AG08396 (cell line): ENCODE measurements around the gene FAM174C.

Experiments
- DNase-seq: peaks from one replicate; pipeline ENCODE4 v3.0.0; 2012; ENCODE audit warnings: low spot score, mixed read lengths

Gene FAM174C

DNA sequence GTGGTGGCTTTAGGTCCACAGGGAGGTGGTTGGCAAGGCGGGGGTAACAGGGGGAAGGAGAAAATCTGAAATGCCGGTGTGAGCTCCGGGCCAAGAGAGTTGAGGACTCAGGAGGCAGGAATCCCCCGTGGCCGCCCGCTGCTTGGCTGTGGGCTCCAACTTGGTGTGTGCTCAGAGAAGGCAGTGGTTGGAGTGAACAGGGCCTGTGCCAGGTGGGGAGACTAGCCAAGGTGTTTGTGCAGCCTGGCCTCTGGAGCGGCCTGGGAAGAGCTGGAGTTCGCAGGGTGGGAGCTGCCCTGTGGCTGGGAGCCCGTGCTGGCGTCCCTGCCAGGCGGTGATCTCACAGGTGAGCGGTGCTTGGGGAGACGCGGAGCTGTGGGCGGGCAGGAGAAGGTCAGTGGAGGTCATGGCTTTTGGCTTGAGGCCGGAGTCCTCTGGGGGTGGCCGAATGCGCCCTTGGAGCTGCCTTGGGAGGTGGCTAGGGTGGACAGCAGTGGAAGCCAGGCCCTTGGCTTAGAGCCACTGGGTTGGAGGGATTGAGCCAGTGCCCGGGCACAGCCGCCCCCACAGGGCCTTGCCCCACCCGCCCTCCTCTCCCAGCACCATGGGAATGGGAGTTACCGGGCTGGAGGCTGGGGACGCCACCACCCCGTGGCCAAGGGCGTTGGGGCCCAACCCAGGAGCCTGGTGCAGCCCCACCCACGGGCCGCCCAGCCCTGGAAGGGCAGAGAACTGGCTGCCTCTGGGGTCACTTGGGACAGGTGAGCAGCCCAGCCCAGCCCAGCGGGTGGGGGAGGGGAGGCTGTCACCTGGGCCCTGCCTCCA lies 13.3 kb upstream of the FAM174C start:
- no peak for DNase-seq

DNA sequence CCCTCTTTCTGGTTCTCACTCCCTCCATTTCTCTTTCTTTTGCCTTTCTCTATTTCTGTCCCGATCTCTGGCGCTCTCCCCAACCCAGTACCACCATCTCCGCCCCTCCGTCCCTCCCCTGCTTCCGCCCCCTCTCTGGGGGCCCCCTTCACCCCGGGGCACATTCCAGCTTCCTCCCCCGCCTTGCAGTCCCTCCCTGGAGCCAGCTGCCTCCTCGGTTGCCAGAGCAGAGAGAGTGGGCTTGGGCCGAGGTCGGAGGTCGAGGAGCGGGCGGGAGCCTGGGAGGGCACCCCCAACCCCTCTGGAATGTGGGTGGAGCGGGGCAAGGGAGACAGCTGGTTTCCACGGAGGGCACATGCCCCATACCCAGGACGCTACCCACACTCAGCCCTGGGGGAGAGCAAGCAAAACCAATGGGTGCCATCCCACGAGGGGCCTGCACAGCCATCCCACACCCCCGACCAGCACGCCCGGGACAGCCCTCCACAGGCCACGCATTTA lies 12.7 kb upstream of the FAM174C start:
- no peak for DNase-seq

- DNase-seq: no peak
Observed at GRCh38 chr19:1263188-1263587, 12.1 kb upstream of the FAM174C start.

DNA sequence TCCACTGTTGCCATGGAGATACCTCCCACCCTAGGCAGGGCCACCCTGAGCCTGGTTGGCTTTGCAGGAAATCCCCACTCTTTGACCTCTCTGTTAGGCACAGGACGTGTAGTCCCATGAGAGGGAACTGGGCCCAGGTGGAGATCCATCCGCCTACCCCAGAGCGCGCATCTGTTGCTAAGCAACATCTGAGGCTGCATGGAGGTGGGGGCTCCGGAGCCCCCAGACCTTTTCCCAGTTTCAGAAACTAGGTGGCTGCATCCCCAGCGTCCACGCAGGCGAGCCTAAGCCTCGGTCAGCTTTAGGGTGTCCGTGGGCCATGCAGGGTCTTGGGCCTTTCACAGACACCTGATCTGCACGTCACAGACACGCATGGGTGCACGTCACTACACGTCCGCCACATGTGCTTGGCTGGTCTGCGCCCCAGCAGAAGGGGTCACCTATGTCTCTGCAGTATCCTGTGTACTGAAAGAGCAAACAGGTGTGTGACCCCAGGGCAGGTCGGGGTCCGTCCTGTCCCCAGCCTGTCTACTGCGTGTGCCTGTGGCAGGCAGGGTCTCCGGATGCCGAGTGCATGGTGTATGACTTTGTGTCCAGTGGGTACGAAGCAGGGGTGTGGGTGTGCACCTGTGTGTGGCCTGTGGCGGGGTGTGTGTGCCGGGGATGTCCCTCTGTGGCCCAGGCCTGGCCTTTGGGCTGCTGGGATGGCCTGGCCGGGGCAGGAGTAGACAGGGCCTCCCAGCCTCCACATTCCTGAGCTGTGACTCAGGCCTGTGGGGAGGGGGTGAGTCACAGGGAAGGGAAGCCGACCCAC lies 10.3 kb upstream of the FAM174C start:
- peak; percentile 90 for DNase-seq

- DNase-seq: peak; percentile 86
Observed at GRCh38 chr19:1265615-1266128, 9.7 kb upstream of the FAM174C start.

- peak; percentile 94 for DNase-seq
Observed at GRCh38 chr19:1266129-1266915, 9.0 kb upstream of the FAM174C start.

DNA sequence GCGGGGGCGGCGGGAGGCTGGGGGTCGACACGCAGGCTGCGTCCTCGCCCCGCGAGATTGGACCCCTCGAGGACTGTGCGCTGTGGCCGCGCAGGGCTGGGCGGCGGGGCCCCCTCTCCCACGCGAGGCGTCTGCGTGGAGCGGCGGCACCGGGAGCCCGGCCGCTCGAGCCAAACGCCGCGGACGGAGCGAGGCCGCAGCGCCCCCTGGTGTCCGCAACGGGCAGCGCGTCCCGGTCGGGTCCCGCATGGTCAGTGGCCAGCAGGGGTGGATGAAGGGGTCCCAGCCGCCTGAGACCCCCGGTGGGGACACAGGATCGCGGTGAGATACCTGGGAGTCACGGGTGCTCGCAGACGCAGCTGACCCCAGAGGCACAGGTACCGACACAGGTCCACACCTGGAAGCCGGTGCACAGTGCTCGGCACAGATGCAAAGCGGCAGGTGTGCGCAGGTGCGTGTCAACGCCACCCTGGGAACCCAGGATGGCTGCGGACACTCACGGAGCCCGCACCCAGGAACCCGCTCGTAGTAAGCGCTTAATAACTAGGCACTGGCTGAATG lies 8.3 kb upstream of the FAM174C start:
- peak; percentile 78 for DNase-seq

DNA sequence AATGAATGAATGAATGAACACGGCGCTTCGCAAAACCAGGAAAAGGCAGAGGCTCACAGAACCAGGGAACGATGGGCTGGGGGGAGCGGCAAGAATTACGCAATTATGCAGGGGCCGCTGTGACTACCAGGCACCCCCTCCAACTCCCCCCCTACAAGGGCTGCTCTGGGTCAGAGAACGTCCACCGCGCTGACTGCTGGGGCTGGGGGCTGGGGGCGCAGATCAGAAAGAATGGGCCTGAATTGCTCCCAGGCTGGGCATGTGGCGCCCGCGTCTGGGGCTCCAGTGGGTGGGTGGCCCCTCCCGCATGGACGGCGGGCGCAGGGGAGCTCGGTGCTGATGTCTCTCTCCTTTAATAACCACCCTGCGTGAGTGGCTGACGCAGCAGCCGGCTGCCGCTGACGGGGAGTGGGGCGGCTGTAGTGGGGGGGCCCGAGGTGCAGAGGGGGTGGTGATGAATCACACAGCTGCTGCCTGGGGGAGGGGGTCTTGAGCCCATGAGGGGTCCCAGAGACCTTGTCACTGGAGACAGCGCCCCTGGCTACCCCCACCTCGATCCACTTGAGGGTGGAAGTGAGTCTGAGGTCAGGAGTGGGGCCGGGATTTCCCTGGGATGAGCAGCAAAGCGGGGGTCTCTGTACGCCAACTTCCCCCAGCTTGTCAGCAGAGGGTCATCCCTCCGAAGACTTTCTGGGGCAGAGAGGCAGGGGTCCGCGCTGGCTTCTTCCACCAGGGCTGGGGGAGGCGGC lies 7.7 kb upstream of the FAM174C start:
- no peak for DNase-seq

DNA sequence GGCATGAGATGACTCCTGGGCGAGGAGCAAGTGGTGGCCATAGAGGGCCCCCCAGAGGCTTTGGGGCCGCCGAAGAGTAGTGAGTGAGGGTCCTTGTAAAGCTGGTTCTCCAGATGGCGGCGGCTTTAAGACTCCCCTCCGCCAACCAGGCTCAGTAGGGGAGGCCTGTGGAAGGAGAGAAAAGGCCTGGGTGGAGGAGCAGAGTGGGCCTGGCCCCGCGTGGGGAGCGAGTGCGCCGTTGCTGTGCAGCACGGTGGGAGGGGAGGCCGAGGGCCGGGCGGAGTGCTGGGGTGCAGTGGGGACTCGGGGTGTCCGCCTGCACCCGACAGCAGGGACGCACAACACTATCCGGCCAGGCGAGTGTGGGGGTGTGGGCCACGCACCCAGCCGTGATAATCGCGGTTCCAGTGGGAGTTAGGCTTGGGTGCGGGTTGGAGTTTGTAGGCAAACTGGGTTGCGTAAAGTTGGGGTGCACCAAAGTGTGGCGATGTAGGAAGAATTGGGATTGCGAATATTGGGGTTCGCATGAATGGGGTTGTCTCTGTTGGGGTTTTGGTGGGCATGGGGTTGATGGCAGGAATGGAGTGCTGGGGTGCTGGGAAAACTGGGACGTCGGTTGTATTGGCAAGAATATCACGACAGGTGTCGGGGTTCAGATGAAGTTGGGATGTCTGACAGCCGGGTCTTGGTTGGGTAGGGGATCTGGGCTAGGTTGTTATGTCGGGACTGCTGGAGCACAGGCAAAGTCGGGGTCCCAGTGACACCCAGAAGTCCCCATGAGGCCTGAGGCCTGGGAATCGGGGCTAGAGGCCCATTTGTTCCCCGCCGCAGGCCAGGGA lies 6.9 kb upstream of the FAM174C start:
- no peak for DNase-seq

GRCh38 chr19:1269065-1269477 lies 6.3 kb upstream of the FAM174C start, which contains the start of gene CIRBP:
Gene CIRBP, plus strand, starts transcription at chr19:1269332. Its CDS starts 1,602 bp downstream, at chr19:1270934.
- peak; percentile 99 for DNase-seq

DNA sequence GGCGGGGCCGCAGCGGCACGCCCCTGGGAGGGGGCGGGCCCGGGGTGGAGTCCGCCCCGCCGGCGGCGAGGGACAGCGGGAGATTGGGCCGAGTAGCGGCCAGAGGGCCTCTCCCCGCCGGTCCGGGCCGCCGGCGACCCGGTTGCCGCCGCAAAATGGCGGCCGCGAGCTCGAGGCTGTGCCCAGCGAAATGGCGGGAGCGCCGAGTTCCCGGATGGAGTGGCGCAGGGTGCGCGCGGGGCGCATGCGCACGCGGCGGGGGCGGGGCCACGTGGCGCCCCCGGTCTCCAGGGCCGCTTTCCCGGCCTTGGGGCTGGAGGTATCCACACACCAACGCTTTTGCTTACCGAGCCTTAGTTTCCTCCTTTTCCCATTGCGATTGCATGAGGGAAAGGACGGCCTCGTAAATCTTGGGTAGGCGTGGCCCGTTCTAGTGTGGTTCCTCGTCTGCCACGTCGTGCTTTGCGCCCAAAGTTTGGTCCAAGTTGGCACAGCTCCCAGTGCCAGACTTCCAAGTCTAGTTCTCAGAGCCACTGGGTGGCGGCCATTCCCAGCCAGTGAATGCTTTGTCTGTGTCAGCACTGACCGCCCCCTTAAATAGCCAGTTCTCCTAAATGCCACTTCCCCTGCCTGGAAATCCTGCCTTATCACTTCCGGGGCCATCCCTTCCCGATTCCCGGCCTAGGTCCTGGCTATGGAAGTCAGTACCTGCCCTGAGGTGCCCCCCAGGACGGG lies 5.7 kb upstream of the FAM174C start:
- peak; percentile 94 for DNase-seq

DNA sequence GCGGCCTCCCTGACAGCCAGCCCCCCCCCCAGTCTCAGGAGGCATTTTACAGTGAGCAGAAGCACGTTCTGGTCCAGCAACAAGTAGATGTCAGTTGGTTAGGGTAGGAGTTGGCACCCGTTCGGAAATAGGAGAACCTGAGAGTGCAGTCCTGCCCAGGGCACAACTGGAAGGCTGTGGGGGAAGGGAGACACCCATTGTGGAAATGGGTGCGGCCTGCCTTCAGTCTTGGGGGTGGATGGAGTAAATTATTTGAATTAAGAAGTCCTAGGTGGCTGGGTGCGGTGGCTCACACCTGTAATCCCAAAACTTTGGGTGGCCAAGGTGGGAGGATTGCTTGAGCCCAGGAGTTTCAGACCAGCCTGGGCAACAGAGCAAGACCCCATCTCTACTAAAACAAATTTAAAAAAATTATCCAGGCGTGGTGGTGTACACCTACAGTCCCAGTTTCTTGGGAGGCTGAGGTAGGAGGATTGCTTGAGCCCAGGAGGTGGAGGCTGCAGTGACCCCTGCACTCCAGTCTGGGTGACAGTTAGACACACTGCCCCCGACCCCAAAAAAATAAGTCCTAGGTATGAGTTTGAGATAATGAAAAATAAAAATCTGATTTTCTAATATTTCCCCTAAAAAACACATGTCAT lies 5.0 kb upstream of the FAM174C start:
- no peak for DNase-seq

- DNase-seq: no peak
Observed at GRCh38 chr19:1270854-1271527, 4.3 kb upstream of the FAM174C start.

DNA sequence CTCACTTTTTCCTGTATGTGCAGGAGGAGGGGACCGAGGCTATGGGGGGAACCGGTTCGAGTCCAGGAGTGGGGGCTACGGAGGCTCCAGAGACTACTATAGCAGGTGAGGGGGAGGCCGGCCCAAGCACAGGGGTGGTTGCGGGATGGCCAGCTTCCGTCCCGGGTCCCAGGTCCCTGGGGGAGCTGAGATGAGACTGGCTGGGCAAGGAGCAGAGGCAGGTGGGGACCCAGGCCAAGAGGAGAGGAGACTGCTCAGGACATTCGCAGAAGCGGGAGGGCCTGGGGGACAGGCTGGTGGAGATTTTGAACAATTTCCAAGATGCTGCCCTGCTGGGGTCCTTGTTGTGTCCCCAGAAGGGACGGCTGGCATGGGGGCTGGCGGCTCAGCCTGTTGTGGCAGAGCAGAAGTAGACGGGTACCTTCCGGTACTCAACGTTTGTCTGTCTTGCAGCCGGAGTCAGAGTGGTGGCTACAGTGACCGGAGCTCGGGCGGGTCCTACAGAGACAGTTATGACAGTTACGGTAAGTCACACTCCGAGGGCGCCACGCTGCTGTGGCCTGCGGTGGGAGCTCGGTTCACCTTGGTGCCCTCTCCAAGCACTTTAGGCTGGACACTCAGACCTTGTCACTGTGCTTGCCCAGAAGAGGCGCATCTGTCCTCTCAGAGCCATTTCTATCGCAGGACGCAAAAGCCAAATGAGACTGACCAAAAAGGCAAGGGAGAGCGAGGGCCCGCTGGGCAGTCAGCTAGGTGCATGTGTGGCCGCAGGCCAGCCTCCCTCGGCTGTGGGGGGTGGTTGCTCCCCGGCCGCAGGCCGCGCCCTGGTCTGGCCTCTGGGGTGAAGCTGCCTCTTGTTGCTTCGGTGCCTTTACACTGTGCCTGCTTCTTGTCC lies 3.6 kb upstream of the FAM174C start:
- DNase-seq: no peak

- no peak for DNase-seq
Observed at GRCh38 chr19:1272423-1273262, 2.7 kb upstream of the FAM174C start.
